HG03039 (cell line): ENCODE measurements around the gene APOL2.
"Not testable (repeated sequence)": the region's sequence is repeated elsewhere in the genome, so short reads cannot be mapped to it uniquely, and the experiment has no call there.

ENCODE experiments used
- ATAC-seq: cut with Tn5 transposase; IDR thresholded peaks from one replicate; pipeline ENCODE4 v1.9.1; 2021; ENCODE audit warnings: mild to moderate bottlenecking, moderate library complexity; ENCODE audit not compliant: unreplicated experiment

Gene APOL2

GRCh38 chr22:36245805-36246356 is 6.6 kb upstream of the APOL2 start:
- no peak for ATAC-seq

- no peak for ATAC-seq
Observed at GRCh38 chr22:36244522-36245391, 5.4 kb upstream of the APOL2 start.

GRCh38 chr22:36243986-36244385 is 4.7 kb upstream of the APOL2 start:
- ATAC-seq: no peak

GRCh38 chr22:36239150-36239400 is 252 bp downstream of the APOL2 start:
- ATAC-seq: no peak

- ATAC-seq: peak; percentile 13
Observed at GRCh38 chr22:36238373-36239149, 766 bp downstream of the APOL2 start.

- ATAC-seq: no peak
Observed at GRCh38 chr22:36237462-36238372, 1.6 kb downstream of the APOL2 start.

- no peak for ATAC-seq
Observed at GRCh38 chr22:36236388-36237319, 2.7 kb downstream of the APOL2 start.

- ATAC-seq: no peak
Observed at GRCh38 chr22:36235585-36235984, 3.7 kb downstream of the APOL2 start.

- ATAC-seq: no peak
Observed at GRCh38 chr22:36234919-36235318, 4.4 kb downstream of the APOL2 start.

- no peak for ATAC-seq
Observed at GRCh38 chr22:36234213-36234612, 5.1 kb downstream of the APOL2 start.

- ATAC-seq: no peak
Observed at GRCh38 chr22:36233796-36234195, 5.5 kb downstream of the APOL2 start.

GRCh38 chr22:36232715-36233401 is 6.5 kb downstream of the APOL2 start:
- no peak for ATAC-seq

GRCh38 chr22:36231051-36231450 is 8.3 kb downstream of the APOL2 start:
- ATAC-seq: not testable (repeated sequence)

- not testable (repeated sequence) for ATAC-seq
Observed at GRCh38 chr22:36229649-36230048, 9.7 kb downstream of the APOL2 start.

GRCh38 chr22:36228944-36229343 is 10.4 kb downstream of the APOL2 start:
- ATAC-seq: no peak

- ATAC-seq: not testable (repeated sequence)
Observed at GRCh38 chr22:36228369-36228768, 11.0 kb downstream of the APOL2 start.

- no peak for ATAC-seq
Observed at GRCh38 chr22:36227806-36228205, 11.5 kb downstream of the APOL2 start.

- no peak for ATAC-seq
Observed at GRCh38 chr22:36227396-36227795, 11.9 kb downstream of the APOL2 start.

GRCh38 chr22:36226189-36226588 is 13.1 kb downstream of the APOL2 start:
- no peak for ATAC-seq
